Kidney tubule cell (primary cell): ENCODE measurements around the gene CLEC4M.

Source experiments
- DNase-seq: peaks from one replicate; pipeline ENCODE4 v3.0.0-alpha.2; 2018; ENCODE audit warnings: low spot score

The CLEC4M gene

DNA sequence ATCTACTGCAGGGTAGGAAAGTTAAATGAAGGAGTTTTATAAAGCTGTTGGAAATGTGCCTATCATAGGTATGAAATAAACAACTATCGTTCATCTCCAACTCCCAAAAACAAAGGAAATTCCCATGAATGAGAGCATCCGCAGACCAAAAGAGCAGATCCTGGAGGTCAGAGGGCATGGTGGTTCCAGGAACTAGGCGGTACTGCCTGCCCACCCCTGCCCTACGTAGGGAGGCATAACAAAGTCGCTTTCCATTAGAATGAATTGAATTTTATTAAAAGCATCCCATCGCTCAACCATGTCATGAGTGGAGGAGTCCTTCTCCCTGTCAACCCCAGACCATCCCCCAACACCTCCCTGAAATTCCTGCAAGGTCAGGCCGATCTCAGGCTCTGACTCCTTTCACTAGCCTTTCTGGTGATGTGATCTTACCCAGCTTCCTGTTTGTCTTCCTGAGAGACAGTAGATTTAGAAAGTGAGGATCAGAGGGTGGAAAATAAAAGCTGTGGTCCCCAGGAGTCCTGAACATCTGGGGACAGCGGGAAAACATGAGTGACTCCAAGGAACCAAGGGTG is at the start of gene CLEC4M:
TSS of gene CLEC4M (plus strand) at position 525 of the 575 bp plus-strand sequence. CDS start at position 549, 24 bp downstream.
- DNase-seq: no peak

DNA sequence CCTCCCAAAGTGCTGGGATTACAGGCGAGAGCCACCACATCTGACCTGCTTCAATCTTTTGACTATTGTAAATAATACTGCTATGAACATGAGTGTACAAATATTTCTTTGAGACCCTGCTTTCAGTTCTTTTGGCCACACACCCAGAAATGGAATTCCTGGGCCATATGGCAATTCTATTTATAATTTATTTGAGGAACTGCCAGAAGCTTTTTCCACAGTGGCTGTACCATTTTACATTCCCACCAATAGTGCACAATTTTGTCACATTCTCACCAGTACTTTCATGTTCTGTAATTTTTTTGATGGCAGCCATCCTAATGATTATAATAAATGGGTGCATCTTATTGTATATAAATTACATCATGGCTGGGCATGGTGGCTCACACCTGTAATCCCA is 47.4 kb upstream of the CLEC4M start:
- DNase-seq: no peak

GRCh38 chr19:7716762-7717161 is 46.3 kb upstream of the CLEC4M start:
- no peak for DNase-seq

DNA sequence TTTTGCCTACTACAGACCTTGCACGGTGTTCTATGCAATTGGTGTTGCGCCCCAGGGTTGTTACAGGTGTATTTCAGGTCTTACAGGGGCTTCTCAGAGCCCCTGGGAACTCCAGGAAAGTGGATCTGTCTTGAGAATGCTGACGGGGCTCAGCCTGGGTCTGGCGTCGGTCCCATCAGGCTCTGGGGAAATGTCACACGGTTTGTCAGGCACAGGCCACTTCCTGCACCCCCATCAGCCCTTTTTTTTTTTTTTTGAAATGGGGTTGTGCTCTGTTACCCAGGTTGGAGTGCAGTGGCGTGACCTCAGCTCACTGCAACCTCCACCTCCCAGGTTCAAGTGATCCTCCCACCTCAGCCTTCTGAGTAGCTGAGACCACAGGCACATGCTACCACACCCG is 44.4 kb upstream of the CLEC4M start:
- DNase-seq: no peak

- no peak for DNase-seq
These were observed 42.7 kb upstream of the CLEC4M start for GRCh38 chr19:7720351-7720750.

DNA sequence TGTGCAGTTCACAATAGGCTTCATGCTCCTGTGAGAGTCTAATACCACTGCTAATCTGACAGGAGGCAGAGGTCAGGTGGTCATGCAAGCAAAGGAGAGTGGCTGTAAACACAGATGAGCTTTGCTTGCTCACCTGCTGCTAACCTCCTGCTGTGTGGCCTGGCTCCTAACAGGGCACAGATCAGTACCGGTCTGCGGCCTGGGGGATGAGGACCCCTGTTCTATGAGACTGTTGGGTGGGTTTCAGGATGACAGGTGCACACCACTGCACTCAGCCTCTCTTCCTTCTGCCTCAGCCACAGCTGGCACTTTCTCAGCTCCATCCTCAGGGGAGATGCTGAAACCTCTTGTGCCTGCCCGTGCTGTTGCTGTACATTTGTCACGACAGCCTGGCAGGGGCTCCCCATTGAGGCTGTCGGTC is 40.8 kb upstream of the CLEC4M start:
- no peak for DNase-seq

GRCh38 chr19:7725791-7726190 is 37.3 kb upstream of the CLEC4M start:
- no peak for DNase-seq

DNA sequence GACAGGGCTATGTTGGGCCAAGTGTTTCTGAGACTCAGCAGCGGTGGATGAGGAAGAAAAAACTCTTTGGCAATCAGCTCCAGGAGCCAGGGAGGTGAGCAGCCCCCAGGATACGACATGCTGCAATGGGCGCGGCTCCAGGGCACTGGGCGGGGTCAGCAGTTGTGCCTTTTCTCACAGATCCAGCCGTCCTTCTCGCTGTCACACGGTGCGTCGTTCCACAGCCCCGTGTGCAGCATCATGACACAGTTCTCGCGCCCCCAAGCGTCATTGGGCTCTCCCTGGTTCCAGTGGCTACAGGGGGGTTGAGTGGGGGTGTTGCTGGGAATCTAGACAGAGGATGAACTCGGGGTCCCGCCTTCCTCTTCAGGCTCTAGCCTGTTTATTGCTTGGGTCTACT is 33.8 kb upstream of the CLEC4M start:
- DNase-seq: no peak

DNA sequence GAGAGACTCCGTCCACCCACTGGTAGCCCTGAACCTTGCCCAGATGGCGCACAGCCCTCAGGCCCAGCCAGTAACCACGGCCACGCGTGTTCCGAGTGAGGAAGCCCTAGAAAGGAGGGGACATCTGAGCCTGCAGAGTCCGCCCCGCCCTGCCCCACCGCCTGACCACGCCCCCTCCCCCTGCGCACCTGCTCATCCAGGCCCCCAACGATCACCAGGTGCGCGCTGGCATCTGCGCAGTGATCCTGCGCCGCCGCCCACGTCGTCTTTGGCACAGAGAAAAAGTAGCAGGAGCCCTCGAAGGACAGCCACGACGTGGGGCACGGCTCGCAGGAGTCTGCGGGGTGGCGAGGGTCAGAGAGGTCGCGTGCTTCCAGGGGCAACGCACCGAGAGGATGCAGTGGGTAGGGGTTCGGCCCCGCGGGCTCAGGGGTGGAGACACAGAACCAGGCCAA is 33.2 kb upstream of the CLEC4M start:
- no peak for DNase-seq

- no peak for DNase-seq
These were observed 32.5 kb upstream of the CLEC4M start for GRCh38 chr19:7730286-7731217.

DNA sequence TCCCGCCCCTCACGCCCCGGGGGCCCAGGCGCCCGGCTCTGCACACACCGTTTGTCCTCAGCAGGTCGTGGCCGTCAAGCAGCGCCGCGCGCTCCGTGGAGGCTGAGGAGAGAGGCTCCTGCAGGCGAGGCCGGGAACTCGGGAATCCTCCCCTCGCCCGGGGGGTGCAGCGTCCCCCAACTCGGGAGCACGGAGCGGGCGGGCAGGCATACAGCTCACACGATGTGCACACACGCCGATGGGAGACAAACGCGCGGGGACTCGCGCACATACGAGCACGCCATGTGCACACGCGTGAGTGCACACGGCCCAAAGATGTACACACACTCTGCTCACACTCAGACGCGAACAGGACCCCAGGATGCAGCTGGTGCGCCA is 31.8 kb upstream of the CLEC4M start:
- no peak for DNase-seq

DNA sequence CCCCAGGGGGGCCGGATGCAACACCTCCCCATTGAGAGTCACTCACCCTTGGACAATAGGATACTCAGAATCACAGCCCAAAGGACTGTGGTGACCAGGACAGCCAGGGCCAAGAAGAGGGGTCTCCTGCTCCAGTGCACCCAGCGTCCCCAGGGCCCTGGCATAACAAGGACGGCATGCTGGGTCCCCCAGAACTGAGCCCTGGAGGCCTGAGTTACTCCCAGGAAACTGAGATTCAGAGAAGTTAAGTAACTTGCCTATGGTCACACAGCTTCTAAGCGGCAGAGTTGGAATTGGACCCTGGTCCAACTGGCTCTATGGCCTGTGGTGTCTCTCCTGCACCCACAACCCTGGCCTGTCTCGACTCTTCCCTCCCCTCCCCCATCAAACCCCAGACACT is 31.4 kb upstream of the CLEC4M start:
- DNase-seq: no peak

DNA sequence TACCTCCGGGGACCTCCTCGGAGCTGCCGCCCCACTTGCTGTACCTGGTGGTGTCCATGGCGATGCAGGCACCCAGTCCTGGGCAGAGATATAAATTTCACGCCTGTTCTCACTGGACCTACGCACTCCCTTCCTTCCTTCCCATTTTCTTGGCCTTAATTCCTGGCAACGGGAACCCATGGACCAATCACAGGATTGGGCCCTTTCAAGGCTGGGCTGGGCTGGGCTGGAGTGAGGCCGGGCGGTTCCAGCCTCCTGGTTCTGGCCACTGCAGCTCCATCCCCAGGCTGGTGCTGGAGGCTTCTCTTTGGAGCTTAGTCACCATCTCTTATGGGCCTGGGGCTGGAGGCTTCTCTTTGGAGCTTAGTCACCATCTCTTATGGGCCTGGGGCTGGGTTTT is 31.0 kb upstream of the CLEC4M start, which contains the start of gene CLEC4G:
TSS of gene CLEC4G (minus strand) at position 66 of the 400 bp plus-strand sequence. CDS start at position 58, 8 bp downstream.
- no peak for DNase-seq

GRCh38 chr19:7733376-7733775 is 29.7 kb upstream of the CLEC4M start:
- no peak for DNase-seq

GRCh38 chr19:7734220-7735203 is 28.5 kb upstream of the CLEC4M start:
- no peak for DNase-seq

DNA sequence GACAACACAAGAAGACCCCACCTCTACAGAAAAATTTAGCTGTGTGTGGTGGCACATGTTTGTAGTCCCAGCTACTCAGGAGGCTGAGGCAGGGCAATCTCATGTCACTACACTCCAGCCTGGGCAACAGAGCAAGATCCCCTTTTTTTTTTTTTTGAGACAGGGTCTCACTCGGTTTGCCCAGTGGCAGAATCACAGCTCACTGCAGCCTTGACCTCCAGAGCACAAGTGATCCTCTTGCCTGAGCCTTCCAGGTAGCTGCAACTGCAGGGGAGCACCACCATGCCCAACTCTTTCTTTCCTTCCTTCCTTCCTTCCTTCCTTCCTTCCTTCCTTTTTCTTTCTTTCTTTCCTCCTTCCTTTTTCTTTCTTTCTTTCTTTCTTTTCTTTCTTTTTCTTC is 26.9 kb upstream of the CLEC4M start:
- DNase-seq: no peak

DNA sequence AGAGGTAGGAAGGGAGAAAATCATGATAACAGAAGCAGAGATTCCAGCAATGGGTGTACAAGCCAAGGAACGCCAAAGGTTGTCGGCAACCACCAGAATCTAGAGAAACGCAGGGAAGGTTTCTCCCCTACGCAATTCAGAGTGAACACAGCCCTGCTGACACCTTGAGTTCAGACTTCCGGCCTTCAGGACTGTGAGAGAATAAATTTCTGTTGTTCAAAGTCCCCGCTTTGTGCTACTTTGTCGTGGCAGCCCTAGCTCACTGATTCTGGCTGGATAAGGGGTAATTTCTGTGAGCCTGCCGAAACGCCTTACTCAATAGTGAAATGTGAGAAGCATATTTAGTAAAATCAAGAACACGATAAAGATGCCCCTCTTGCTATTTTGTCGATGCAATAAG is 25.8 kb upstream of the CLEC4M start:
- no peak for DNase-seq

DNA sequence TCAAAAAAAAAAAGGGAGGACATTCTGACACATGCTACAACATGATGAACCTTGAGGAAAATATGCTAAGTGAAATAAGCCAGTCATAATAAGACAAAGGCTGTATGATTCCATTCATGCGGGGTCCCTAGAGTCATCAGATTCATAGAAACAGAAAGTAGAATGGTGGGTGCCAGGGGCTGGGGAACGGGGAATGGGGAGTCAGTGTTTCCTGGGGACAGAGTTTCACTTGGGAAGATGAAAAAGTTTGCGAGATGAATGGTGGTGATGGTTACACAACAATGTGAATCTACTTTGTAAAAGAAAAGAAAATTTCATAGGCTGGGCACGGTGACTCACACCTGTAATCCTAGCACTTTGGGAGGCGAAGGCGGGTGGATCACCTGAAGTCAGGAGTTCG is 25.0 kb upstream of the CLEC4M start:
- no peak for DNase-seq

- no peak for DNase-seq
These were observed 23.8 kb upstream of the CLEC4M start for GRCh38 chr19:7739211-7739755.

DNA sequence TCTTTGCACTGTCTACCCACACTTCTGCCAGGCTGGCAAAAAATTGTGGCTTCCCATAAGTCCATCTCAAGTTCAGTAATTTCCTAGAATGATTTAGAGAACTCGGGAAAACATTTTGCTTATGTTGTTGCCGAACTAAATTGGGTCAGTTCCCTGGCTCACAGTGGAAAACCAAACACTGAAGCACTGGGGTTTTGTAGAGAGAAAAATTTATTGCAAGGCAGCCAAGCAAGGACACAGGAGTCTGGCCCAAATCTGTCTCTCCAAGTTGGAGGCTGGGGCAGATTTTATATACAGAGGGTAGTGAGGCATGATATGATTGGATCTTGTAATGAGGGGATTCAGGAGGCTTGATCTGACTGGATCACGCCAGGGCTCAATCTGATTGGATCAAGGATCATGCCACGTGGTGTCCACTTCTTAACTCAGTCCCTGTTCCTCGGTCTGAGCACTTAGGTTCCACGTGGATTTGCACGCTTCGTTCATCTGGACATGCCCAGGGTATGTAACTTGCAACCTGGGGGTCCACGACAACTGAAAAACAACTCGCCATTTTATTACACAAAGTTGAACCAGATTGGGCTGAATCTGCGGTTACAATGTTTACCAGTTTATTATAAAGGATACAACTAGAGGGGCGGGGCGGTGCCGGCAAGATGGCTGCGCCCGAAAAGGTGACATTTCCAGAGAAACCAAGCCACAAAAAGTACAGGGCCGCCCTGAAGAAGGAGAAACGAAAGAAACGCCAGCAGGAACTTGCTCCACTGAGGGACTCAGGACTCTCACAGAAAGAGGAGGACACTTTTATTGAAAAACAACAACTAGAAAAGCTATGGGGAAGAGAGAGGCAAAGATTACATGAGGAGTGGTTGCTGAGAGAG is 23.0 kb upstream of the CLEC4M start:
- no peak for DNase-seq

DNA sequence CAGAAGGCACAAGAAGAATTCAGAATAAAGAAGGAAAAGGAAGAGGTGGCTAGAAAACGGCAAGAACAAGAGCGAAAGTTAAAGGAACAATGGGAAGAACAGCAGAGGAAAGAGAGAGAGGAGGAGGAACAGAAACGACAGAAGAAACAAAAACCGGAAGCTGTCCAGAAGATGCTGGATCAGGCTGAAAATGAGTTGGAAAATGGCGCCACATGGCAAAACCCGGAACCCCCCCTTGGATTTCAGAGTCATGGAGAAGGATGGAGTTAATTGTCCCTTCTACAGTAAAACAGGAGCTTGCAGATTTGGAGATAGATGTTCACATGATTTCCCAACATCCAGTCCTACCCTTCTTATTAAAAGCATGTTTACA is 22.4 kb upstream of the CLEC4M start:
- DNase-seq: no peak
